ENCODE data around the gene SMTN. TPM values are rescaled to one million over a fixed set of nuclear protein-coding genes. Genes with fewer than 3 reads are reported as not detected.

SMTN gene
- total and polyA plus RNA-seq, 9 donors, result 23.1 to 238 (median 61.2) TPM

DNA sequence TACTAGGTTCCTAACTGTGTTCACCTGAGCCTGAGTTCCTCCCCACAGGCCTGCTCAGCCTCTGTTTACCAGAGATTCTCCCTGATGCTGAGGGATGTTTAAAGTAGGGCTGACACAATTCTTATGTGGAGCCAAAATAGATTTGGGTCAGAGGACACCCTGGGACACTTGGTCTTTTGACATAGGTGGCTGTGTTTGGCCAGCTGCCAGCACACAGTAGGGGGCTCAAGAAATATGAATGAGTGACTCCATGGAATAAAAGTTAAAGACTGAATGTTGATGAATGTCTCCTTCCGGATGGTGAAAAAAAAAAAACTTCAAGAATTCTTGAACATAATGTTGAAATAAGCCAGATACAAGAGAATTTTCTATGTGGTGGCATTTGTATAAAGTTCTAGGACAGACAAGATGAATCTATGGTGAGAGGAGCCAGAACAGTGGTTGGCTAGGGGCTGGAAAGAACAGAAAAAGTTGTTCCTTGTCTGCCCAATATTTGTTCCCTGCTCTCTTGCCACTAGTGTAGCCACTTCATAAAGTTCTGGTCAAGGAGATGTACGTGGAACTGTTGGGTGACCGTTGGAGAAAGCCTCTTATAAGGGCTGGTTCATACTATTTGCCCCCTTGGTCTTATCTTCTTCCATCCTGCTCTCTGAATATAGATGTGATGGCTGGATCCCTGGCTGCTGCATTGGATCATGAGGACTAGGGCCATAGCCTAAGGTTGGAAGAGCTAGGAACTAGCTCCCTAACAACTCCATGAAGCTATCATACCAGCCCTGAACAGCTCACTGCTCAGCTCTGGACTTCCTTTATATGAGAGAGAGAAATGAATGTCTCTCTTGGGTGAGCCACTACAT, 40.3 kb upstream of the SMTN start:
- Histone ChIP-seq H3K9me3 (no peaks in the 10 kb centered on the region), H3K4me1 (ENCODE audit: insufficient read depth) (peaks cover 20% of the 10 kb centered on the region), H3K27me3 (no peaks in the 10 kb centered on the region), H3K36me3 (no peaks in the 10 kb centered on the region), H3K27ac (peak overlapping the region in 1 of 2 donors; percentile 8), H3K4me3 (no peak overlapping the region)
- peak in 4 of 5 donors; percentile 35 to 51 (median 42) for DNase-seq
- intact Hi-C loops (cut with DNase I), result loop anchor here in 1 of 4 donors (10.0 kb wide), 1 partner anchor 76 kb away; the partner anchor contains the start of genes MORC2 and TUG1
- no peak for TF ChIP-seq EP300 (IDR thresholded peaks at IDR 0.05)
- TF ChIP-seq, protein P1, sequence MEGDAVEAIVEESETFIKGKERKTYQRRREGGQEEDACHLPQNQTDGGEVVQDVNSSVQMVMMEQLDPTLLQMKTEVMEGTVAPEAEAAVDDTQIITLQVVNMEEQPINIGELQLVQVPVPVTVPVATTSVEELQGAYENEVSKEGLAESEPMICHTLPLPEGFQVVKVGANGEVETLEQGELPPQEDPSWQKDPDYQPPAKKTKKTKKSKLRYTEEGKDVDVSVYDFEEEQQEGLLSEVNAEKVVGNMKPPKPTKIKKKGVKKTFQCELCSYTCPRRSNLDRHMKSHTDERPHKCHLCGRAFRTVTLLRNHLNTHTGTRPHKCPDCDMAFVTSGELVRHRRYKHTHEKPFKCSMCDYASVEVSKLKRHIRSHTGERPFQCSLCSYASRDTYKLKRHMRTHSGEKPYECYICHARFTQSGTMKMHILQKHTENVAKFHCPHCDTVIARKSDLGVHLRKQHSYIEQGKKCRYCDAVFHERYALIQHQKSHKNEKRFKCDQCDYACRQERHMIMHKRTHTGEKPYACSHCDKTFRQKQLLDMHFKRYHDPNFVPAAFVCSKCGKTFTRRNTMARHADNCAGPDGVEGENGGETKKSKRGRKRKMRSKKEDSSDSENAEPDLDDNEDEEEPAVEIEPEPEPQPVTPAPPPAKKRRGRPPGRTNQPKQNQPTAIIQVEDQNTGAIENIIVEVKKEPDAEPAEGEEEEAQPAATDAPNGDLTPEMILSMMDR (IDR thresholded peaks at IDR 0.05), result no peak
- TF ChIP-seq POLR2A (IDR thresholded peaks at IDR 0.05), result no peak
- 73 to 79% (median 78%) methylated on average over 3 of the region's 3 CpGs for WGBS, 3 donors

DNA sequence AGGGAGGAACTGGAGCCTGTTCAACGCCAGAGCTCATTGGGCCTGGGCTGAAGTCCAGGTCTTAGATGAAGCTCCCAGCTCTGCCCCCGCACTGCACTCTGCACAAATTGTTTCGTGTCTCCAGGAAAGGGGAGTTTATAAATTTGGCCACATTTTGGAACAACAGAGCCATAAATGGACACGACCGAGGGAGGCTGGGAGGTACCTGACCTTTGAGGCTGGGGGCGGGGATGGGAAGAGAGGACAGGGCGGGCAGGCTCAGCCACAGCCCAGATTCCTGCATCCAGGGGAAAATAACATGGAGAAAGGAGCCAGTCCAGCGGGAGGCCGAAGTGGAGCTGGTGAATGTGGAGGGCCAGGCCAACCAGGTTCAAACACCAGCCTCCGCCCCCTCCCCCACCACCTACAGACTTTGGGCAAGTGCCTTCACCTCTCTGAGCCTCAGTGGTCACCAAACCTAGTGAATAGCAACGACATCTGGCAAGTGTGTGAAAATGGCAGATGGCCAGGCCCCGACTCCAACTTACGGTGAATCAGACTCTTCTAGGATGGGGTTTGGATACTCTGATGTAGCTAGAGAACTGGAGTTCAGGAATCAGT, 36.8 kb upstream of the SMTN start:
- no peak for TF ChIP-seq EP300 (IDR thresholded peaks at IDR 0.05)
- TF ChIP-seq, protein P1 (IDR thresholded peaks at IDR 0.05), result no peak
- no peak for TF ChIP-seq POLR2A (IDR thresholded peaks at IDR 0.05)
- Histone ChIP-seq H3K27ac (peak overlapping the region; percentile 62 to 76), H3K4me1 (ENCODE audit: insufficient read depth) (peaks cover 21% of the 10 kb centered on the region), H3K4me3 (no peak overlapping the region), H3K9me3 (no peaks in the 10 kb centered on the region), H3K36me3 (no peaks in the 10 kb centered on the region), H3K27me3 (no peaks in the 10 kb centered on the region)
- DNase-seq, result peak; percentile 78 to 89 (median 87)
- WGBS, 3 donors, result 1 to 11% (median 5%) methylated on average over 13 of the region's 13 CpGs
- intact Hi-C loops (cut with DNase I), result loop anchor here in 1 of 4 donors (2.0 to 10.0 kb wide), 2 partner anchors 36 to 80 kb away; partner anchors contain the start of genes MORC2, SMTN and TUG1

DNA sequence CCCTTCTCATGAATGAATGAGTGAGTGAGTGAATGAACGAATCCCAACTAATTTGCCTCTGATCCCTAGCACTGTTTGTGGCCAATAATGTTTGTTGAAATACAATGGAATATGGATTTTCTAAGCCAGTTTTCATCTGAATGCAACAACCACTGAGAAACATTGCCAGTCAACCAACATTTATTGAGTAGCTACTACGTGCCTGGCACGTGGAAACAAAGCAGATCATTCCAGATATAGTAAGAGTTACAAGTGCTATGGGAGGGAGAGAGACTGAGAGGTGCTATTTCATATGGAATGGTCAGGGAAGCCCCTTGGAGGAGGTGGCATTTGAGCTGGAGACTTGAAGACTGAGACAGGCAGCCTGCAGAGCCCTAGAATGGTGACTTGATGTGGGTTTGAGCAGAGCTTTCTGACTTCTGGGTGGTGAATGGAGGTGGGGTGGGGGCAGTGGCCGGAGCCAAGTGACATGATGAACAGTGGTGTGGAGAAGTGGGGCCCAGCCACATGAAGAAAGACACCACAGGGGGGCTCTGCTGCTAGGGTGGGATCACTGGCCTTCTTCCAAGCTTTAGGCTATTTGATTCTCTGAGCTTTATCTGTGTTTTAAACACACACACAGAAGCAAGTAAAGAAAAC, 35.1 kb upstream of the SMTN start:
- H3K27ac ChIP-seq, result peak overlapping the region; percentile 12 to 25
- no peaks in the 10 kb centered on the region for H3K27me3 ChIP-seq
- intact Hi-C loops (cut with DNase I), result loop anchor here in 1 of 4 donors (2.0 to 10.0 kb wide), 2 partner anchors 35 to 81 kb away; partner anchors contain the start of genes MORC2, SMTN and TUG1
- H3K4me1 ChIP-seq (ENCODE audit: insufficient read depth), result peaks cover 21% of the 10 kb centered on the region
- 71 to 73% (median 72%) methylated on average over 4 of the region's 4 CpGs for WGBS, 3 donors
- no peaks in the 10 kb centered on the region for H3K36me3 ChIP-seq
- H3K4me3 ChIP-seq, result no peak overlapping the region
- DNase-seq, result peak in 1 of 5 donors; percentile 36
- no peaks in the 10 kb centered on the region for H3K9me3 ChIP-seq
- TF ChIP-seq POLR2A (IDR thresholded peaks at IDR 0.05), result no peak
- TF ChIP-seq, protein P1 (IDR thresholded peaks at IDR 0.05), result no peak
- TF ChIP-seq EP300 (IDR thresholded peaks at IDR 0.05), result no peak
